ENCODE data around the gene NPIPA1.
"Not testable (repeated sequence)": the region's sequence is repeated elsewhere in the genome, so short reads cannot be mapped to it uniquely, and the experiment has no call there.

The NPIPA1 gene

DNA sequence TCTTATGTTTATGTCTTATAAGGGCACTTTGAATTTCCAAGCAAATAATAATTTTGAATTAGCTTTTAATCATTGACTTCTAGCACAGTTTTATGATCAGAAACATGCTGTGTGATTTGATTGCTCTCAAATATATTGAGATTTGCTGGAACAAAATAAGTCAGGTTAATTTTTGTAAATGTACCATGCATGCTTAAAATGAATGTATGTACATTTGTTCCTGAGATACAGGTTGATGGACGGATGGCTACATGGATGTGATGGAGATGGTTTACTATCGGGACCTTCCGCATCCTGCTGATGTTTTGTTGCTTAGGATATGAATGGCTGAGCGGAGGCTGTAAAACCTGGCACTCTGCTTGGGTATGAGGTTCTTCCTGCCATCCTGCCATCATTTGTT, at the start of gene NPIPA1:
NPIPA1 (plus strand) TSS at position 301 of the 400 bp plus-strand sequence; CDS start at position 301, 0 bp downstream.
- DNase-seq: not testable (repeated sequence)

DNA sequence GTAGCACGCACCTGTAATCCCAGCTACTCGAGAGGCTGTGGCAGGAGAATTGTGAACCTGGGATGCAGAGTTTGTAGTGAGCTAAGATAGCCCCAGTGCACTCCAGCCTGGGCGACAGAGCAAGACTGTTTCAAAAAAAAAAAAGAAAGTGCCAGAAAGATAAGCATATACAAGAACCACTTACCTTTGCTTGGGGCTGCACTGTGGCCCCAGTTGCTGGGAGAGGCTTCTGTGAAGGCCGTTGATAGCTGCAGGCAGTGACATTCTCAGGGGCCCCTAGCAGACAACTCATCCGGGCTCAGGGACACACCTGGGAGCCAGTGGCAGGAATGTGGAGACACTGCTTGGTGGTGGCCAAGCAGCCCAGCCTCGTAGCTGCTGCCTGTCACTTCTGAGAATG, 45.1 kb upstream of the NPIPA1 start:
- not testable (repeated sequence) for DNase-seq

DNA sequence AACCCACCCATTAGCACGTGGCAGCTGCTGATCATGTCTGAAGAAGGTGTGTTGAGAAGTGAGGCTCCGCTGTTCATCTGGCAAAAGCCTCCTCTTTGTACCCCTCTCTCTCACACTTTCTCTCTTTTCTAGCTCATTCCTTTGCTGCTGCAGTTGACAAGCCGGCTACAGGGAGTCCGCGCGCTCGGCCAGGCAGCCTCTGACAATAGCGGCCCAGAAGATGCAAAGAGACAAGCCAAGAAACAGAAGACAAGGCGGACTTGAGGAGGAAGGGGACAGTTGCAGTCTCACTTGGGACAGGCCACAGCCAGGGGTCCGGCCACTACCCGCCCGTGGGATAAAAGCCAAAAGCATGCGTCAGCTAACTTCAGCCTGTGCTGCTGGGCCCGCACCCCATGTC, 41.9 kb upstream of the NPIPA1 start:
- not testable (repeated sequence) for DNase-seq

DNA sequence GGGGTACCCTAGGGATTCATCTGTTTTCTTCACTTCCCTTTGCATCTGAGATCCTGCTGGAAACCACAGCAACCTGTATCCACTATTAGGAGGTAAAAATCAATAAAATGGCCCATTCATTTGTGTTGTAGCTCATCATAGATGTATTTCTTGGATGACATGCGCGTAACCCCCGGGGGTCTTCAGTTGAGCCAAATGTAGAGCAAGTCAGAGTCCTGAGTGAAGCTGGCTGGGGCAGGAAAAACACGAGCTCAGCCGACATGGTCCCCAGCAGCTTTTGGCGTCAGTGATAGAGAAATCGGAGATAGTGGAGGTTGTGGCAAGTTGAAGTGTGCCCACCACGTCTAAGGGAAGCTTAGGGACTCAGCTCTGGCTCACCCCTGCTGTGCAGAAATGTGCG, 41.2 kb upstream of the NPIPA1 start:
- DNase-seq: not testable (repeated sequence)

DNA sequence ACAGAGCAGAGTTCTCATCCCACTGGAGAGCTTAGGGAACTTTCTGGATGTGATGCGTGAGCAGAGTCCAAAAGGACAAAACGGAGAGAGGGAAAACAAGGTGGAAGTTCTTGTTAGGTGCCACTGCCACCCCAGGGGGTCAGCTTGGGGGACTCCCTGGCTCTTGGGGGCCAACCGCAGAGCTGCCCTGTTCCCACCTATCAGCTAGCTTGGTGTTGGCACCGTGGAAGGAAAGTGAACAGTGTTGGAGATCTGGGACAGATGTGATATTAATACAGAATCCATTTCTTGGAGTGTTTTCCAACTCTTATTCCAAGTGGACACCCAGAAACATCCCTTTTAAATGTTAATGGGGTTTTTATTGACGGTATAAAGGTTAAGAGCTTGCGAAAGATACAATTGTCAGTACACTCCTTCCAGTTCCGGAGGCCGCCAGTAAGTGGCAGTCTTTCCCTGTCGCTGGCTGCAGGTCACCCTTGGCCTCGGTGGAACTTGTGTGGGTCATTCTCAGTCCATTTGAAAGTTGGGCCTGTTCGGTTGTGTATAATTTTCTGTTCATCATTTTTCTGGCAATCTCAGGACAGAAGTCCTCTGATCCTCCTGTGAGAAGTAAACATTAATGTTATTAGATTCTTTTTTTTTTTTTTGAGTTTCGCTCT, 40.1 kb upstream of the NPIPA1 start:
- not testable (repeated sequence) for DNase-seq

DNA sequence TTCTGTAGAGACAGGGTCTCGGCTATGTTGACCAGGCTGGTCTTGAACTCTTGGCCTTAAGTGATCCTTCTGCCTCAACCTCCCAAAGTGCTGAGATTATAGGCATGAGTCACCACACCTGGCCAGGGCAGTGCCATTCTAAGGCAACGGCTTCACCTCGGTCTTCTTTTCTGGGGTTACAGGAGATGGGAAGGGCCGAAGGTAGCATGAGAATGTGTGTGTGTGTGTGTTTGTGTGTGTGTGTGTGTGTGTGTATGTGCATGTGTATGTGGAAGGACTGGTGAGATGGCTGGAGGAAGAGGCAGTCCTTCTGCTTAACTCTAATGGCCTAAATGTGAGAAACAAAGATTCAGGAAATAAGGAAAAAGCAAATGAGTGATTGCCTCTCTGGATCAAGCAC, 39.1 kb upstream of the NPIPA1 start:
- not testable (repeated sequence) for DNase-seq

DNA sequence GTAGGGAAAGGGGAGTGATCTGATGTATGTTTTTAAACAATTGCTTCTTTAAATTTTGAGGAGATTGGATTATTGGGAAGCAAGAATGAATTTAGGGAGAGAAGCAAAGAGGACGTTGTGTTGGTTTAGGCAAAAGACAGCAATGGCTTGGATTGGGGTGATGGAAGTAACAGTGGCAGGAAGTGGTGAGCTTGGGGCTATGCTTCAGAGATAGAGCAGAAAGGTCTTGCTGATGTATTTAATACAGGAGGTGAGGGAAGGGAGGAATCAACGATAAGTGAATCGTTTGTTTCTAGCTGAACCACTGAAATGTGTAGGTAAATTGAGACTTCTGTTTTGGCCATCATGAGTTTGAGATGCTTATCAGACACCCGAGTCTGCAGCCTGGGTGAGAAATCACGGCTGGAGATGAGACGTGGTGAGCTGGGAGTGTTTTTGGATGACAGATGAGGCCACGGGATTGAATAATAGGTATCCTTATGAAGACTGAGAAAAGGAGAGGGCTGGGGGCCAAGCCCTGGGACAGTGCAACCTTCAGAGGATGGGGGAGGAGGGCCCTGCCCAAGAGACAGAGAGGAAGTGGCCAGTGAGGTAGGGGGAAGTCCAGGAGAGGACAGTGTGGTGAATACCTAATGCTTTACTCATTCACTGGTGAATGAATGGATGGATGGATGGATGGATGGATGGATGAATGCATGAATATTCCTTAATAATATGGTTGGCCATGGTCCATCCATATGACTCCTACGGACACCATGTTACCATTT, 33.9 kb upstream of the NPIPA1 start:
- not testable (repeated sequence) for DNase-seq

DNA sequence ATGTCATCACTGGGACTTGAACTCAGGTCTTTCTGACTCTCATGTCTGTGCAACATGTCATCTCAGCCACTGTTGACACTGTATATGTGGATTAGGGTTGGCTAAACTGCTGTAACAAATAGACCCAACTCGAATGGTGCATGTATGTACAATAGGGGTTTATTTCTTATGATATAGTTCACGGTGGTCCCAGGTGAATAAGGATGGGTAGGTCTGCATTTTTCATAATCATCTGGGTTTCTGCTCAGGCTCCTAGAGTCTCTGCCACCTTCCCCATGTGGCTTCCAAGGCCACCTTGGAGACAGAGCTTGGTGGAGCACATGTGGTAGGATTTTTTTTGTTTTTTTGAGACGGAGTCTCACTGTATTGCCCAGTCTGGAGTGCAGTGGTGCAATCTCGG, 27.5 kb upstream of the NPIPA1 start:
- DNase-seq: not testable (repeated sequence)

DNA sequence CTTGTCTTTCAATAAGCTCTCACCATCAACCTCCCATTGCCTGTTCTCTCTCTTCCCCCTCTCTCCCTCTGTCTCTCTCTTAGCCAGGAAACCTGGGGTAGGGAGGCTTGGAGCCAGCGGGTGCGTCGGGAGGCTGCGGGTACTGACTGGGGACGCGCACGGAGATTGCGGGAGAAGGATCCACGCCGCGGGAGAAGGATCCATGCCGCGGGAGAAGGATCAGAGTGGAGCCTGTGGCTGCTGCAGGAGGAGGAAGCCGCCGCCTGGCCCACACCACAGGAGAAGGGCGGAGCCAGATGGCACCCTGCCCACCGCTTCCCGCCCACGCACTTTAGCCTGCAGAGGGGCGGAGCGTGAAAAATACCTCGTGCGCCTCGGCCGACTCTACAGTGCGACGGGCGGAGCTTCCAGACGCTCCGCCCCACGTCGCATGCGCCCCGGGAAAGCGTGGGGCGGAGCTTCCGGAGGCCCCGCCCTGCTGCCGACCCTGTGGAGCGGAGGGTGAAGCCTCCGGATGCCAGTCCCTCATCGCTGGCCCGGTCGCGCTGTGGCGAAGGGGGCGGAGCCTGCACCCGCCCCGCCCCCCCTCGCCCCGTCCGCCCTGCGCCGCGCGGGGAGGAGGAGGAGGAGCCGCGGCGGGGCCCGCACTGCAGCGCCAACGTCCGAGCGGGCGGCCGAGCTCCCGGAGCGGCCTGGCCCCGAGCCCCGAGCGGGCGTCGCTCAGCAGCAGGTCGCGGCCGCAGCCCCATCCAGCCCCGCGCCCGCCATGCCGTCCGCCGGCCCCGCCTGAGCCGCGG, 26.2 kb upstream of the NPIPA1 start:
- not testable (repeated sequence) for DNase-seq

DNA sequence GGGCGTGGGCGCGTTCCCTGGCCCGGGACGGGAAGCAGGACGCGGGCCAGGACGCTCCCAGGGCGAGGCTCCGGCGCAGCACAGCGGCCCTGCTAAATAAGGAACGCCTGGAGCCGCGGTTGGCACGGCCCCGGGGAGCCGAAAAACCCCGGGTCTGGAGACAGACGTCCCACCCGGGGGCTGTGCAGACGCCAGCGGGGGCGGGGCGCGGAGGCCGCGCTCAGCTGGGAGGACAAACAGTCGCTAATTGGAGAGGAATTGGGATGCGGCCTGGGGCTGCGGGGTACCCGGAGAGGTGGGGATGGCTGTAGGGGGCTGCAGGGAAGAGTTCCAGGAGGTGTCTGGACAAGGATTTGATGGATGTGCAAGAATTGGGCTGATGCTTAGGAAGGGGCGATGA, 25.3 kb upstream of the NPIPA1 start:
- DNase-seq: peak; percentile 68

DNA sequence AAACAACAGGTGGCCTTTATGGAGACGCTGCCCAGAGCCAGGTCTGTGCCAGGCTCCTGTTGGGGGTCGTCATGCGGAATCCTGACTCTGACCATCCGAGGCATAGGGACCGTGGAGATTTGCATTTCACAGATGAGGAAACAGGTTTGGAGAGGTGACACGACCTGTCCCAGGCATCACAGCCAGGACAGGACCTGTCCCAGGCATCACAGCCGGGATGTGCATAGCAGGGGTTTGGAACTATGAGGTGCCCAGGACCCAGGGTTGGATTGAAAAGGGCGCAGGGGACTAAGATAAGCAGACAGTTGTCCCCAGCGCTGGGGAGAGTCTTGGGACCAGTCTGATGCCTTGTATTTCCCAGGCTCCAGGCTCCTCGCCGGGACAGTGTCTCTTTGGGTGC, 24.7 kb upstream of the NPIPA1 start:
- DNase-seq: not testable (repeated sequence)

DNA sequence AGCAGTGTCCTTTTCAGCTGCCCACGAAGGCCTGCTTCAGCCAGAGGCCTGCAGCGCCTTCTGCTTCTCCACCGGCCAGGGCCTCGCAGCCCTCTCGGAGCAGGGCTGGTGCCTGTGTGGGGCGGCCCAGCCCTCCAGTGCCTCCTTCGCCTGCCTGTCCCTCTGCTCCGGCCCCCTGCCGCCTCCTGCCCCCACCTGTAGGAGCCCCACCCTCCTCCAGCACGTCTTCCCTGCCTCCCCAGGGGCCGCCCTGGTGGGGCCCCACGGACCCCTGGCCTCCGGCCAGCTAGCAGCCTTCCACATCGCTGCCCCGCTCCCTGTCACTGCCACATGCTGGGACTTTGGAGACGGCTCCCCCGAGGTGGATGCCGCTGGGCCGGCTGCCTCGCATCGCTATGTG, 18.7 kb upstream of the NPIPA1 start:
- not testable (repeated sequence) for DNase-seq

DNA sequence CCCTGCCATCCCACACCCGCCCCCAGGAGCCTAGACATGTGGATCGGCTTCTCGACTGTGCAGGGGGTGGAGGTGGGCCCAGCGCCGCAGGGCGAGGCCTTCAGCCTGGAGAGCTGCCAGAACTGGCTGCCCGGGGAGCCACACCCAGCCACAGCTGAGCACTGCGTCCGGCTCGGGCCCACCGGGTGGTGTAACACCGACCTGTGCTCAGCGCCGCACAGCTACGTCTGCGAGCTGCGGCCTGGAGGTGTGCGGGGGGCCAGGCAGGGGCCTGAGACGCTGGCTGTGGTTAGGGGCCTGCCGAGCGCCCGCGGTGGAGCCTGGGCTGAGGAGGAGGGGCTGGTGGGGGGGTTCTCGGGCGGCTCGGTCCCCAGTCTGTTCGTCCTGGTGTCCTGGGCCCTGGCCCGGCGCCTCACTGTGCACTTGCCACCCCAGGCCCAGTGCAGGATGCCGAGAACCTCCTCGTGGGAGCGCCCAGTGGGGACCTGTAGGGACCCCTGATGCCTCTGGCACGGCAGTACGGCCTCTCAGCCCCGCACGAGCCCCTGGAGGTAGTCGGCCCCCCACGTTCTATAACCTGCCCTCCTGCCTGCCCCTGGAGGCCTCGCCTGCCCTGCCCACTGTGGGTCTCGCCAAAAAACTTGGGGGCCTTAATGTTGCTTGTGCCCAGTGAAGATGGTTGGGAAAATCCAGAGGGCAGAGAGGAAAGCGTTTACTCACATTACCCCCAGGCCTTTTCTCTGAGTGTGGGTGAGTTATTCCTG, 17.2 kb upstream of the NPIPA1 start:
- not testable (repeated sequence) for DNase-seq

DNA sequence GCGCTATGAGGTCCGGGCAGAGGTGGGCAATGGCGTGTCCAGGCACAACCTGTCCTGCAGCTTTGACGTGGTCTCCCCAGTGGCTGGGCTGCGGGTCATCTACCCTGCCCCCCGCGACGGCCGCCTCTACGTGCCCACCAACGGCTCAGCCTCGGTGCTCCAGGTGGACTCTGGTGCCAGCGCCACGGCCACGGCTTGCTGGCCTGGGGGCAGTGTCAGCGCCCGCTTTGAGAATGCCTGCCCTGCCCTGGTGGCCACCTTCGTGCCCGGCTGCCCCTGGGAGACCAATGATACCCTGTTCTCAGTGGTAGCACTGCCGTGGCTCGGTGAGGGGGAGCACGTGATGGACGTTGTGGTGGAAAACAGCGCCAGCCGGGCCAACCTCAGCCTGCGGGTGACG, 15.0 kb upstream of the NPIPA1 start:
- DNase-seq: not testable (repeated sequence)

DNA sequence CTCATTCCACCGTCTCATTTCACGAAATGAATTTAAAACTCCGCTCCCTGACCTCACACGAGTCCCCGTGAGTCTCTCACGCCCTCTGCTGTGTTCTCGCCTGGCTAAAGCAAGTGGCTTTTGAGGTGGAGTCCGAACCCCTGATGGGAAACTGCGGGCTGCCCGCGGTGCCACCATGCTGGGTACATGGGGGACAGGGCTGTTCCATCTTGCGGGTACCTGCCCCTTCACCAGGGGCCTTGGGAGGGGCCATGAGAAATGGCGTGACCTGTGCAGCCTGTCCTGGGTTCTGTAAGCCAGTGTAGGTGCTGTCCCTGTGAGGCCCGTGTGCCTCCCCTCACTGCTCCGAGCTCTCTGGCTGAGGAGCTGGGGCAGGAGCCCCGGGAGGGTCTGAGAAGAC, 14.3 kb upstream of the NPIPA1 start:
- DNase-seq: not testable (repeated sequence)

DNA sequence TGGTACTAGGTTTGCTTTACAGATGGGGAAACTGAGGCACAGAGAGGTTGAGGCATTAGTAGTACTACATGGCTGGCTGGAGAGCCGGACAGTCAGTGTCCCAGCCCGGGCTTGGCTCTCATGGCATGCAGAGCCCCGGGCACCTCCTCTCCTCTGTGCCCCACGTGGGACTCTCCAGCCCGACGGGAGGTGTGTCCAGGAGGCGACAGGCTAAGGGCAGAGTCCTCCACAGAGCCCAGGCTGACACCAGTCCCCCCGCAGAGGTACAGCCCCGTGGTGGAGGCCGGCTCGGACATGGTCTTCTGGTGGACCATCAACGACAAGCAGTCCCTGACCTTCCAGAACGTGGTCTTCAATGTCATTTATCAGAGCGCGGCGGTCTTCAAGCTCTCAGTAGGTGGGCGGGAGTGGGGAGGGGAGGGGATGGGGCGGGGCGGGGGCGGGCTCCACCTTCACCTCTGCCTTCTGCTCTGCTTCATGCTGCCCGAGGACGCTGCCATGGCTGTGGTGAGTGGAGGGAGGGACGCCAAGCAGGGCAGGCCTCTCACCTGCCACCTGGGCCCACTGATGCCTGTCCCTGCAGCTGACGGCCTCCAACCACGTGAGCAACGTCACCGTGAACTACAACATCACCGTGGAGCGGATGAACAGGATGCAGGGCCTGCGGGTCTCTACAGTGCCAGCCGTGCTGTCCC, 13.7 kb upstream of the NPIPA1 start:
- DNase-seq: not testable (repeated sequence)

DNA sequence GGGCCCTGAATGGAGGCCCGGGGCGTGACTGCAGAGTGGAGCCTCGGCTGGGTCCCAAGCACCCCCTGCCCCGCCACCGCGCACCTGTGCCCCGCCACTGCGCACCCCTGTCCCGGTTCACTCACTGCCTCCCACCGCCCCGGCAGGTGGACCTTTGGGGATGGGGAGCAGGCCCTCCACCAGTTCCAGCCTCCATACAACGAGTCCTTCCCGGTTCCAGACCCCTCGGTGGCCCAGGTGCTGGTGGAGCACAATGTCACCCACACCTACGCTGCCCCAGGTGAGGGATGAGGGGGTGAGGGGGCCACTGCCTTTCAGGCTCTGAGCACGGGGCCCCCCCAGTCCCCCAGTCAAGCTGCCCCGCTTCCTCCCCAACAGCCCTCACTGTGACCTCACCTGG, 12.9 kb upstream of the NPIPA1 start:
- not testable (repeated sequence) for DNase-seq

DNA sequence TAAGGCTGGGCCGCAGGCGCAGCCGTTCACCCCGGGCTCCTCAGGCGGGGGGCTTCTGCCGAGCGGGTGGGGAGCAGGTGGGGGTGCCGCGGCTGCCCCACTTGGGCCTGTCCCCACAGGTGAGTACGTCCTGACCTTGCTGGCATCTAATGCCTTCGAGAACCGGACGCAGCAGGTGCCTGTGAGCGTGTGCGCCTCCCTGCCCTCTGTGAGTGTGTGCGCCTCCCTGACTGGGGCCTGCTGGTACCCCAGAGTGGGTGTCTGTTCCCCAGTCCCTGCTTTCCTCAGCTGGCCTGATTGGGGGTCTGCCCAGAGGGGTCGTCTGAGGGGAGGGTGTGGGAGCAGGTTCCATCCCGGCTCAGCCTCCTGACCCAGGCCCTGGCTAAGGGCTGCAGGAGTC, 12.3 kb upstream of the NPIPA1 start:
- not testable (repeated sequence) for DNase-seq

DNA sequence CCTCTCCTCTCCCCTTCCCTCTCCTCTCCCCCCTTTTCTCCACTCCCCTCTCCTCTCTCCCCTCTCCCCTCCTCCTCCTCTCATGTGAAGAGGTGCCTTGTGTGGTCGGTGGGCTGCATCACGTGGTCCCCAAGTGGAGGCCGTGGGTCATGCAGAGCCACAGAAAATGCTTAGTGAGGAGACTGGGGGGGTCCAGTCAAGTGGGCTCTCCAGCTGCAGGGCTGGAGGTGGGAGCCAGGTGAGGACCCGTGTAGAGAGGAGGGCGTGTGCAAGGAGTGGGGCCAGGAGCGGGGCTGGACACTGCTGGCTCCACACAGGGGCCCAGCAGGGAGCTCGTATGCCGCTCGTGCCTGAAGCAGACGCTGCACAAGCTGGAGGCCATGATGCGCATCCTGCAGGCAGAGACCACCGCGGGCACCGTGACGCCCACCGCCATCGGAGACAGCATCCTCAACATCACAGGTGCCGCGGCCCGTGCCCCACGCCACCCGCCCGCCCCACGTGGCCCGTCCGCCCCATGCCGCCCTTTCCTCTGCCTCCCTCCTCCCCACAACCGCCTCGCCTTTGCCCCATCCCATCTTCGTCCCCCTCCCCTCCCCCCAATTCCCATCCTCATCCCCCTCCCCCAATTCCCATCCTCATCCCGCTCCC, 9.1 kb upstream of the NPIPA1 start:
- DNase-seq: peak; percentile 14

DNA sequence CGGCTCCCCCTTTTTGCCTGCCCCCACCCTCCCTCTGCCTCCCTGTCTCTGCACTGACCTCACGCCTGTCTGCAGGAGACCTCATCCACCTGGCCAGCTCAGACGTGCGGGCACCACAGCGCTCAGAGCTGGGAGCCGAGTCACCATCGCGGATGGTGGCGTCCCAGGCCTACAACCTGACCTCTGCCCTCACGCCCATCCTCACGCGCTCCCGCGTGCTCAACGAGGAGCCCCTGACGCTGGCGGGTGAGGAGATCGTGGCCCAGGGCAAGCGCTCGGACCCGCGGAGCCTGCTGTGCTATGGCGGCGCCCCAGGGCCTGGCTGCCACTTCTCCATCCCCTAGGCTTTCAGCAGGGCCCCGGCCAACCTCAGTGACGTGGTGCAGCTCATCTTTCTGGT, 8.1 kb upstream of the NPIPA1 start:
- not testable (repeated sequence) for DNase-seq

DNA sequence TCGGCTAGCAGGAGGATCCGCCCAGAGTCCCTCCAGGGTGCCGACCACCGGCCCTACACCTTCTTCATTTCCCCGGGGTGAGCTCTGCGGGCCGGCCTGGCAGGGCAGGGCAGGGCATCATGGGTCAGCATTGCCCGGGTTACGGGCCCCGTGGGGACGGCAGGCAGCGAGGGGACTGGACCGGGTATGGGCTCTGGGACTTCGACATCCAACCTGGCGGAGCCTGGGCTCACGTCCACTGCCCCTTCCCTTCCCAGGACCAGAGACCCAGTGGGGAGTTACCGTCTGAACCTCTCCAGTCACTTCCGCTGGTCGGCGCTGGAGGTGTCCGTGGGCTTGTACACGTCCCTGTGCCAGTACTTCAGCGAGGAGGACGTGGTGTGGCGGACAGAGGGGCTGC, 7.0 kb upstream of the NPIPA1 start:
- not testable (repeated sequence) for DNase-seq
